Heart left ventricle (tissue), 13 donors: ENCODE results near the gene DDOST.

Experiments
- CTCF ChIP-seq, 12 donors: fragments of 200-600 bp; sonication (generic) in 4 of 12; IDR thresholded peaks; one replicate each; pipeline versions ENCODE4 v1.5.0 to v1.8.0; 2018 to 2022; ENCODE audit warnings: antibody characterized with exemption in 12 of 12, mild to moderate bottlenecking in 5 of 12
- POLR2A ChIP-seq, 2 donors: fragments of 450-650 bp; IDR thresholded peaks; one replicate each; pipeline ENCODE4 v1.6.1; 2017; ENCODE audit warnings: antibody characterized with exemption in 2 of 2, mild to moderate bottlenecking in 2 of 2, moderate library complexity in 2 of 2
- donor health status: ischemic (EF 13 %, LVEDD 7.1; RV severe dilation, severe dysfunction).
- donor health status: DM: no; HTN: yes; CAD: no.
- donor health status: DM: no; HTN: no; CAD: no.
- donor health status: ischemic (EF 25% LVEDD 6.9; RV normal size, moderate dysfunction).
- donor health status: ischemic (EF 25% LVEDD 5.7; RV mildly dilated, moderate dysfunction).
- donor health status: ischemic (EF 35%, LVEDD 5.7; RV mildly dilated, moderate dysfunction).
- donor health status: nonischemic (EF 11% LVEDD 7.7; RV severe dilation, severe dysfunction).
- donor health status: DM: yes; HTN: yes; CAD: no.
- donor health status: PGD.
- donor health status: ischemic (EF 29% LVEDD 5.4; RV normal size, mild dysfunction).
- donor health status: nonischemic (EF 23%, LVEDD 6.1; RV moderate dilation, normal function).

GRCh38 chr1:20703124-20703756, 42.1 kb upstream of the DDOST start:
- no peak for TF ChIP-seq CTCF (IDR thresholded peaks at IDR 0.05)
- no peak for TF ChIP-seq POLR2A (IDR thresholded peaks at IDR 0.05)
